ENCODE results near the gene GFRA4.
A peak's percentile ranks its signal among the peaks of the same experiment; 100 is the strongest.

The GFRA4 gene

DNA sequence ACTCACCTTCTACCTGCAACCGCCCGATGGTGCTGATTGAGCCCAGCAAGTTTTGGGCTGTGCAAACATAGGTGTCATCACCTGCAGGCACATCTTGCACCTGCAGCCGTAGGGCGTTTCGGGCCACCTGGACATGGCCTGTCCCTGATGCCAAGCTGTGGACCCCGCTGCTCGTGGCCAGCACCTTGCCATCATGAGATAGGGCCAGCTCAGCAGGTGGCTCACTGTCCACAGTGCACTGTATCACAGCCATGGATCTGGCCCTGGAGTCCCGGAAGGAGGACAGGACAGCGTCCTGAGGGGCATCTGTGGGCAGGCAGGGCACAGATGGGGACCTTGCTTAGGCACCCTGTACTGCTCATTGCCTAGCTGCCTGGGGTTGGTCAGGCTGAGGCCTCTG lies 28.7 kb upstream of the GFRA4 start:
- no peak overlapping the region for H3K4me3 ChIP-seq (ENCODE audit: low read length)
- H3K9me3 ChIP-seq (replicated peaks; ENCODE audit: low read length), result no peaks in the 10 kb centered on the region
- no peak overlapping the region for H3K4me2 ChIP-seq (ENCODE audit: low read length)
- peaks cover 10% of the 10 kb centered on the region for H3K4me1 ChIP-seq (ENCODE audit: control insufficient read depth, insufficient read depth, low read length)
- no peak overlapping the region for H3K9ac ChIP-seq (ENCODE audit: low read depth, low read length)
- peaks cover 17% of the 10 kb centered on the region for H3K27me3 ChIP-seq (ENCODE audit: control insufficient read depth, insufficient read depth, low read length)
- H3K36me3 ChIP-seq (ENCODE audit: insufficient read depth, low read length), result no peaks in the 10 kb centered on the region

DNA sequence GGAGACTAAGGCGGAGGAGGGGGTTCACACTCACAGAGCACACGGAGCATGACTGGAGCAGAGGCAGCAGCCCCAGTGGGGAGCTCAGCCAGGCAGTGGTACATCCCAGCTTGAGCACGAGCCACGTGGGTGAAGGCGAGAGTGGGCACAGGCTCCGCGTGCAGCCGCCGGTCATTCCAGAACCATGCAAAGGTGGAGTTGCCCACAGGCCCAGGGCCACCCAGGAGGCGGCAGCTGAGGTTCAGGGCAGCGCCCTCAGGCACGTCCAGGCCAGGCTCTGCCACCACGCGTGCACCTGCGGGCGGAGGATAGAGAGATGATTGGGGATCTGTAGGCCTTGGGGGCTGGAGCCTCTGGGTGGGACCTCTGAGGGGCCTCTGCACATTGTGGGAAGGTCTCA lies 28.1 kb upstream of the GFRA4 start:
- Histone ChIP-seq H3K9me3 (replicated peaks; ENCODE audit: low read length) (no peaks in the 10 kb centered on the region), H3K27me3 (ENCODE audit: control insufficient read depth, insufficient read depth, low read length) (peaks cover 17% of the 10 kb centered on the region), H3K9ac (ENCODE audit: low read depth, low read length) (no peak overlapping the region), H3K4me3 (ENCODE audit: low read length) (no peak overlapping the region), H3K4me2 (ENCODE audit: low read length) (no peak overlapping the region), H3K36me3 (ENCODE audit: insufficient read depth, low read length) (no peaks in the 10 kb centered on the region), H3K4me1 (ENCODE audit: control insufficient read depth, insufficient read depth, low read length) (peaks cover 14% of the 10 kb centered on the region)

DNA sequence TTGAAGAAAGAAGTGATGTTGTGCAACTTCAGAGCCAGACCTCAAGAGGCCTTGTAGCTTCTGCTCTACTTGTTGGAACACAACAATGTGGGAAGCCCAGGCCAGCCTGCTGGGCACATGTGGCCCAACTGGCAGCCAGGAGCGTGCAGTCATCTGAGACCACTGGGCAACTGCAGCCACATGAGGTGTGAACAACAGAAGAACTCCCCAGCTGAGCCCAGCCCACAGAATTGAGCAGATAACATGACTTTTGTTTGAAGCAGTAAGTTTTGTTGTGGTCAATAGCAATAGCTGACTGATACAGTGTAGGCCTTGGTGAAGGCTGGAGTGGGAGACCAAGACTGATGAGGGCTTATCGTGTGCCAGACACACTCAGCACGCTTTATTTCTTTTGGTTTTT lies 27.2 kb upstream of the GFRA4 start:
- H3K4me1 ChIP-seq (ENCODE audit: control insufficient read depth, insufficient read depth, low read length), result peaks cover 17% of the 10 kb centered on the region
- H3K27me3 ChIP-seq (ENCODE audit: control insufficient read depth, insufficient read depth, low read length), result peaks cover 17% of the 10 kb centered on the region
- no peaks in the 10 kb centered on the region for H3K9me3 ChIP-seq (replicated peaks; ENCODE audit: low read length)
- H3K9ac ChIP-seq (ENCODE audit: low read depth, low read length), result no peak overlapping the region
- no peak overlapping the region for H3K4me2 ChIP-seq (ENCODE audit: low read length)
- no peak overlapping the region for H3K4me3 ChIP-seq (ENCODE audit: low read length)
- no peaks in the 10 kb centered on the region for H3K36me3 ChIP-seq (ENCODE audit: insufficient read depth, low read length)

DNA sequence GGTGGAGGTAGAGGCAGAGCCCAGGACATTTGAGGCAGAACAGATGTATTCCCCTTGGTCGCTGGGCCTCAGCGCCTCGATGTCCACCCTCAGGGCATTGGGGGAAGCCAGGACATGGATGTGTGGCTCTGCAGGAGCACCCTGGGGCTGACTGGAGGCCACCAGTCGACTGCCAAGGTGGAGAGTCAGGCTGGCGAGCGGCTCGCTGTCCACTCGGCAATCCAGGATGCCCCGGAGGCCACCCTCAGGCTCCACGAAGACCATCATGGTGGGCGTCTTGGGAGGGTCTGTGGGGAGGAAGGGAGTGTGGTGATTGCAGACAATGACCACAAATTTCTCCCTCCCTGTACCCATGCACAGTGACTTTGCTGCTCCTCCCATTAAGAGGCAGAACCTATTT lies 26.8 kb upstream of the GFRA4 start:
- no peak overlapping the region for H3K4me2 ChIP-seq (ENCODE audit: low read length)
- H3K9me3 ChIP-seq (replicated peaks; ENCODE audit: low read length), result no peaks in the 10 kb centered on the region
- peaks cover 17% of the 10 kb centered on the region for H3K4me1 ChIP-seq (ENCODE audit: control insufficient read depth, insufficient read depth, low read length)
- no peak overlapping the region for H3K4me3 ChIP-seq (ENCODE audit: low read length)
- peaks cover 21% of the 10 kb centered on the region for H3K27me3 ChIP-seq (ENCODE audit: control insufficient read depth, insufficient read depth, low read length)
- no peaks in the 10 kb centered on the region for H3K36me3 ChIP-seq (ENCODE audit: insufficient read depth, low read length)
- no peak overlapping the region for H3K9ac ChIP-seq (ENCODE audit: low read depth, low read length)

DNA sequence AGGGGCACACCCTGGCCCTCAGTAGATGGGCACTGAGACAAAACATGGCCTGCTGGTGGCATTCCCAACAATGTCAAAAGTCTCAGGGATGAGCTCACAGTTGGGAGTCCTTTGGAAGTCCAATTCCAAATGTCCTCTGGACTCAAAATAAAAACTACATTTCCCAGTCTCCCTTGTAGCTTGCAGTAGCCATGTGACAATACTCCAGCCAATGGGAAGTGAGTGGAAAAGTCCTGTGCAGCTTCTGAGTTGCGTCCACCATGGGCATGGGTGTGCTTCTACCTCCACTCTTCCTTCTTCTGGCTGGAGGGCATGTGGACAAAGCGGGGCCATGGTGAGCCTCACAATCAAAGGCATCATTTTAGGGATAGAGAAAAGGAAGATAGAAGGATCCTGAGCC lies 24.5 kb upstream of the GFRA4 start:
- peak overlapping the region; percentile 58 for H3K4me2 ChIP-seq (ENCODE audit: low read length)

DNA sequence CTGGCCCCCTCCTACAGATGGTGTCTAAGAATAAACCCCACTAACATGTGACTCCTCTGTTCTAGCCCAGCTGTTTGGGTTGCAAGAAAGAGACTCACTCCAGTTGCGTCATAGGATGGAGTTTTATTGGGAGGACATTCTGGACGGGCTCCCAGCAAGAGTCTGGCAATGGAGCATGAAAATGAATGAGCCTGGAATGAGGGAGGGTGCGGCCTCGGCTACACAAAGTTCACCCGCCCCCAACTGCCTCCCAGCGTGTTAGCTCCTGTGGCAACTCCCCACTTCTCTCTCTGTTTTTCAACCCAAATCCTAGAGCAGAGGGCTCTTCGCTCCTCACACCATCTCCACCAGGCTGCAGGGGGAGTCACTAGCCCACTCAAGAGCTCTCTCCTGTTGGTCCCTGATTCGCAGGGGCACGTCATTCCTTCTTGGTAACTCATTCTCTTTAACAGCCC lies 23.7 kb upstream of the GFRA4 start:
- peaks cover 20% of the 10 kb centered on the region for H3K27me3 ChIP-seq (ENCODE audit: control insufficient read depth, insufficient read depth, low read length)
- peak overlapping the region; percentile 2 for H3K9ac ChIP-seq (ENCODE audit: low read depth, low read length)
- H3K36me3 ChIP-seq (ENCODE audit: insufficient read depth, low read length), result no peaks in the 10 kb centered on the region
- H3K4me2 ChIP-seq (ENCODE audit: low read length), result peak overlapping the region; percentile 58
- H3K9me3 ChIP-seq (replicated peaks; ENCODE audit: low read length), result no peaks in the 10 kb centered on the region
- peaks cover 20% of the 10 kb centered on the region for H3K4me1 ChIP-seq (ENCODE audit: control insufficient read depth, insufficient read depth, low read length)
- H3K4me3 ChIP-seq (ENCODE audit: low read length), result no peak overlapping the region

More for the DNA sequence above, 24.5 kb upstream of the GFRA4 start:
- Histone ChIP-seq H3K4me1 (ENCODE audit: control insufficient read depth, insufficient read depth, low read length) (peaks cover 17% of the 10 kb centered on the region), H3K27me3 (ENCODE audit: control insufficient read depth, insufficient read depth, low read length) (peaks cover 18% of the 10 kb centered on the region), H3K4me3 (ENCODE audit: low read length) (no peak overlapping the region), H3K9me3 (replicated peaks; ENCODE audit: low read length) (no peaks in the 10 kb centered on the region), H3K36me3 (ENCODE audit: insufficient read depth, low read length) (no peaks in the 10 kb centered on the region), H3K9ac (ENCODE audit: low read depth, low read length) (no peak overlapping the region)

DNA sequence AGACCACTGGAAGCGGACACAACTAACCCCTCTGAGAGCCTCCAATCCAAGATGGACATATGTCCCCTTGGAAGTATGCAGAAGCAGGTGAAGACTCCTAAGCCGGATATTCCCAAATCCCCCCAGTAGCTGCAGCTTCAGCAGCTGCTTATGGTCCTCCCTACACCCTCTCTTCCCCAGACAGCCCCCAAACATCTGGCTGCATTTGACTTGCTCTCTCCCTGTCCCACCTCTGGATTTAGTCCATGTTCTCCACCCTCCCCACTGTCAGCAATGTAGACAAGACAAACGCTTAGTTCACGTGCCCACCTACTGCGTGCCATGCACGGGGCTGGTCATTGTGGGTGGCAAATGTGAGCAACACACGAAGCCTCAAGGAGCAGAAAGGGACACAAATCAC lies 23.2 kb upstream of the GFRA4 start:
- Histone ChIP-seq H3K4me3 (ENCODE audit: low read length) (no peak overlapping the region), H3K9ac (ENCODE audit: low read depth, low read length) (no peak overlapping the region), H3K36me3 (ENCODE audit: insufficient read depth, low read length) (no peaks in the 10 kb centered on the region), H3K4me2 (ENCODE audit: low read length) (peak overlapping the region; percentile 58), H3K27me3 (ENCODE audit: control insufficient read depth, insufficient read depth, low read length) (peaks cover 20% of the 10 kb centered on the region), H3K4me1 (ENCODE audit: control insufficient read depth, insufficient read depth, low read length) (peaks cover 24% of the 10 kb centered on the region), H3K9me3 (replicated peaks; ENCODE audit: low read length) (no peaks in the 10 kb centered on the region)

DNA sequence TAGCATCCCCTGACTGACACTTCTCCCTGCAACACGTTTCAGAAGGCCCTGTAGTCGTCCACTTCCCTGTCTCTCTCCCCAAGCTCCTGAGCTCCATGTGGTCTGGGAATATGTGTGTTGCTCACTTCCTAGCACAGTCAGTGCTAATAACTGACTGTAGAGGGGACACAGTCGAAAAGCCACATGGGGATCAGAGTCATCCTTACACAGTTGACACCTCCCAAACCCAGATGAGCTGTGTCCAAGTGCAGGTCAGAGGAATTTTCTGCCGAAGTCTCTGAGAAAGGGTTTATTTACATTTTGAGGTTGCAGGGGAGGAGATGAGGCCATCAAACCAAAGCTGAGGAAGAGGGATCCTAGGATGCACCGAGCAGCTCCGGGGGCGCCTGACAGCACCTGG lies 22.1 kb upstream of the GFRA4 start:
- H3K9ac ChIP-seq (ENCODE audit: low read depth, low read length), result no peak overlapping the region
- H3K4me1 ChIP-seq (ENCODE audit: control insufficient read depth, insufficient read depth, low read length), result peaks cover 34% of the 10 kb centered on the region
- peaks cover 26% of the 10 kb centered on the region for H3K27me3 ChIP-seq (ENCODE audit: control insufficient read depth, insufficient read depth, low read length)
- H3K9me3 ChIP-seq (replicated peaks; ENCODE audit: low read length), result no peaks in the 10 kb centered on the region
- no peak overlapping the region for H3K4me2 ChIP-seq (ENCODE audit: low read length)
- H3K4me3 ChIP-seq (ENCODE audit: low read length), result no peak overlapping the region
- H3K36me3 ChIP-seq (ENCODE audit: insufficient read depth, low read length), result no peaks in the 10 kb centered on the region

DNA sequence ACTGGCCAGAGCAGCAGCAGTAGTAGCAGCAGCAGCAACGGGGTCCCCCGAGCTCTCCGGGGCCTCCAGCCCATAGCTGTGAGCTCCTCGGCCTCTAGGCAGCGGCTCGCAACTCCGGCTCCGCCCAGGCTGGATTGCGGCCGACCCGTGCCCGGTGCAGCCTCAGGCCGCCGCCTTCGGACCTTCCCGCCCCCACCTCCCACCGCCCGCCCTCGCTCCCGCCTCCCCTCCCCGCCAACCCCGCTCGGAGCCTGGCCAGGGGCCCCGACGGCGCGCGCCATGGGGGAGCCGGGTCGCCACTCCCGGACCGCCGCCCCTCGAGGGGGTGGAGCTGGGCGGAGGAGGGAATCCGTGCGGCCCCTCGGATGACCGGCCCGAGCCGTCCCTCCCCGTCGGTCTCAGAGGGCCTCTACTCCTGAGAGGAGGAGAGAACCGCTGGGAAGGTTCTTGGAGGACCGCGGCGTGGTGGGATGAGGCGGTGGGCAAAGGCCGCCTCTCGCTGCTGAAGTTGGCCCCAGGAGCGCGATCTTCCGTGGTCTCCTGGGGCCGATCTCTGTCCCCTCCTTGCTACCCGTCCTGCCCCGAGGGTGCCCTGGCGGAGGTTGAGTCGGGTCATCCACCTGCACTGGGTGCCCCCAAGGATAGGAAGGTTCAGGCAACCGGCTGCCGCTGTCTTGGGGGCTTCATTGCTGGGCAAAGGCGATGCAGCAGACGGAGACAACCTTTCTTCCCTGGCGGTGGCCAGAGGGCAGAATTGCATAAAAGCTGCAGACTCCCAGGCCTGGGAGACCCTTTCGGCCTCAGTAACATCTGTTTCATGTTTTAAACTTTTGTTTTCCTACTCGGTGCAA lies 19.0 kb upstream of the GFRA4 start, which contains the start of gene ADAM33:
TSS of gene ADAM33 (minus strand) at position 80 of the 851 bp plus-strand sequence. CDS start at position 74, 6 bp downstream.
- H3K4me2 ChIP-seq (ENCODE audit: low read length), result peak within 1 kb of the TSS; percentile 81
- H3K4me3 ChIP-seq (ENCODE audit: low read length), result peak within 1 kb of the TSS; percentile 58
- peaks cover 36% of the 10 kb centered on the region for H3K4me1 ChIP-seq (ENCODE audit: control insufficient read depth, insufficient read depth, low read length)
- no peak within 1 kb of the TSS for H3K9ac ChIP-seq (ENCODE audit: low read depth, low read length)
- H3K27me3 ChIP-seq (ENCODE audit: control insufficient read depth, insufficient read depth, low read length), result peaks cover 26% of the 10 kb centered on the region
- H3K36me3 ChIP-seq (ENCODE audit: insufficient read depth, low read length), result no peaks in the 10 kb centered on the region
- H3K9me3 ChIP-seq (replicated peaks; ENCODE audit: low read length), result no peaks in the 10 kb centered on the region

DNA sequence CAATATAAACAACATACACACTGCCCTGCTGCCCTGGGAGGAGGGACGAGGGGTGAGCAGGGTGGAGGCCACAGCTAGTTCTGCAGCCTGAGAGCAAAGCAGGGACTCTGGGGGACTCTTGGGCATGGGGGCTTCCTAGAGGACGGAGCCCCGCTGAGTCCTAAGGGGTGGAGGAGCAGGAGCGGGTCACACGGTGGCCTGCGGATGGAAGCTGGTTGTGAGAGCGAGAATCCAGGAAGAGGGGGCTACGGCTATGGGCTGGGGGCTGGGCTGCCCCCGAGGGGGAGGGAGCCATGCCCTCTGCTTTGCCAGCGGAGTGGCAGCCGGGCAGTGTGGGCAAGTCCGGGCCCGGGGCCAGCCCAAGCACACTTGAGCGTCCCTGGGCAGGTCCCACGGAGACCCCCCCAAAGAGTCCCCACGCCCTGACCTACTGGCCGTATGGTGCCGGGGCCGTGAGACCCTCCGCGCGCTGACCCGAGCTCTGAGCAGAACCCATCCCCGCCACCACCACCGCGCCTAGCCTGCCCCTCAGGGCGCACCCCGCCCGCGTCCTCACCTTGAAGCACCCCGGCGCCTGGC lies 18.2 kb upstream of the GFRA4 start:
- H3K4me2 ChIP-seq (ENCODE audit: low read length), result peak overlapping the region; percentile 81
- H3K4me3 ChIP-seq (ENCODE audit: low read length), result peak overlapping the region; percentile 58
- H3K36me3 ChIP-seq (ENCODE audit: insufficient read depth, low read length), result no peaks in the 10 kb centered on the region
- H3K4me1 ChIP-seq (ENCODE audit: control insufficient read depth, insufficient read depth, low read length), result peaks cover 33% of the 10 kb centered on the region
- H3K9me3 ChIP-seq (replicated peaks; ENCODE audit: low read length), result no peaks in the 10 kb centered on the region
- H3K9ac ChIP-seq (ENCODE audit: low read depth, low read length), result no peak overlapping the region
- peaks cover 26% of the 10 kb centered on the region for H3K27me3 ChIP-seq (ENCODE audit: control insufficient read depth, insufficient read depth, low read length)

DNA sequence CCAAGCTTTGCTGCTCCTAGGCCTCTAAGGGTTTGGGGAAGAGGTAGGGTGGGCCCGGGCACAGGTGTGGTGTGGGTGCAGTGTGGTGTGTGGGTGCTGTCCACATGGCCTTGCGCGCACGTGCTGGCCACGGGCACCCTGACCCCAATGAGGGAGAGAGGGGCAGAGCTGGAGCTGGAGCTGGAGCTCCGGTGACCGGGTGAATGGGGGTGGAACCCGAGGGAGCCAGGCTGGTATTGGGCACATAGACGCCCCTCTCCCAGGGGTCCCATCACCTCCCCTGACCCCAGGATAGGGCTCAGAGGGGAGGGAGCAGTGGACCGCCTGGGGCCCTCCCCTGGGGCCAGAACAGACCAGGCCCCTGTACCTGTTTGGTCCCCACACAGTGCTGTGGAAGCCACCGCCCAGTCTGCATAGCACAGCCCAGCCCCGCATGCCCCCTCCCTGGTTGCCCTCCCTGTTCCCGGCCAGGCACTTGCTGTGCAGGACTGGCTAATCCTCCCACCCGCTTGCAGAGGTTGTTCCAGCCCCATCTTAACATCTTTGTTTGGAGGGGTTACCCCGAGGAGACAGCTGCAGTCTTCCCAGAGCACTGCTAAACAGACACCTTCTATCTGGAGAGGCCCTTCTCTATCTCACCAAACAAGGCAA lies 17.6 kb upstream of the GFRA4 start:
- Histone ChIP-seq H3K4me2 (ENCODE audit: low read length) (peak overlapping the region; percentile 81), H3K9ac (ENCODE audit: low read depth, low read length) (no peak overlapping the region), H3K36me3 (ENCODE audit: insufficient read depth, low read length) (no peaks in the 10 kb centered on the region), H3K4me1 (ENCODE audit: control insufficient read depth, insufficient read depth, low read length) (peaks cover 29% of the 10 kb centered on the region), H3K9me3 (replicated peaks; ENCODE audit: low read length) (no peaks in the 10 kb centered on the region), H3K27me3 (ENCODE audit: control insufficient read depth, insufficient read depth, low read length) (peaks cover 30% of the 10 kb centered on the region), H3K4me3 (ENCODE audit: low read length) (no peak overlapping the region)
